Panc1 (cell line): Measurements from ENCODE around the gene SMARCB1. TPM values are rescaled to one million over a fixed set of nuclear protein-coding genes. Genes with fewer than 3 reads are reported as not detected.

ENCODE experiments used
- ATAC-seq: fragments of 200-7000 bp; cut with Tn5 transposase; 2 replicates; pipeline ENCODE4 v1.9.1; 2020; ENCODE audit warnings: mild to moderate bottlenecking, moderate library complexity
- BruUV-seq: library from RNA; stranded (reverse); fragments of 400-500 nt; replicated peaks from 2 replicates; lab custom pipeline; 2021; lab: Mats Ljungman, UMichigan
- CTCF ChIA-PET: fragments of 300-600 bp; sonication (Branson Sonifier 250); formaldehyde crosslinking; loops from one replicate; lab custom pipeline; 2022; ENCODE audit warnings: antibody characterized with exemption; lab: Charles Lee
- POLR2A ChIA-PET: fragments of 300-600 bp; sonication (Branson Sonifier 250); formaldehyde crosslinking; loops from one replicate; lab custom pipeline; 2022; ENCODE audit warnings: antibody characterized with exemption; lab: Charles Lee
- DNase-seq: peaks from one replicate; pipeline ENCODE4 v3.0.0-alpha.2; 2010; ENCODE audit warnings: low read depth, low spot score
- H3K27ac ChIP-seq: 2 replicates; pipeline ENCODE4 v1.5.1; 2011; ENCODE audit warnings: mild to moderate bottlenecking, low read length, inconsistent platforms
- H3K27me3 ChIP-seq: fragments of 200-500 bp; sonication (Bioruptor generic); 2 replicates; pipeline ENCODE4 v1.6.0; 2014; ENCODE audit warnings: low read length, inconsistent platforms; ENCODE audit not compliant: control insufficient read depth, insufficient read depth
- H3K36me3 ChIP-seq: fragments of 200-500 bp; sonication (Bioruptor generic); 2 replicates; pipeline ENCODE4 v1.5.1; 2014; ENCODE audit warnings: inconsistent platforms, mild to moderate bottlenecking, low read length, moderate library complexity; ENCODE audit not compliant: control insufficient read depth, insufficient read depth
- H3K4me1 ChIP-seq: 2 replicates; pipeline ENCODE4 v1.5.1; 2011; ENCODE audit warnings: inconsistent platforms, mild to moderate bottlenecking, low read length, moderate library complexity; ENCODE audit not compliant: control insufficient read depth, insufficient read depth
- H3K4me3 ChIP-seq, 2 experiments: 2 replicates each; pipeline ENCODE4 v1.5.1; 2011 to 2012; ENCODE audit warnings: low read depth in 2 of 2, low read length in 2 of 2, mild to moderate bottlenecking in 2 of 2, inconsistent platforms in 1 of 2, moderate library complexity in 1 of 2
- H3K9me3 ChIP-seq: fragments of 200-500 bp; sonication (Bioruptor generic); 2 replicates; pipeline ENCODE4 v1.5.1; 2014; ENCODE audit warnings: low read depth, mild to moderate bottlenecking, inconsistent platforms, low read length, moderate library complexity; ENCODE audit not compliant: control insufficient read depth, insufficient read depth
- POLR2AphosphoS5 ChIP-seq: IDR thresholded peaks from 2 replicates; pipeline ENCODE4 v1.6.1; 2012; ENCODE audit warnings: mild to moderate bottlenecking, low read depth, low read length, moderate library complexity
- SIN3A ChIP-seq: IDR thresholded peaks from 2 replicates; pipeline ENCODE4 v1.6.1; 2012; ENCODE audit warnings: low read depth, mild to moderate bottlenecking, low read length, moderate library complexity, borderline replicate concordance; ENCODE audit not compliant: insufficient read depth
- TCF7L2 ChIP-seq: IDR thresholded peaks from 2 replicates; pipeline ENCODE4 v1.6.1; 2011; ENCODE audit warnings: mild to moderate bottlenecking, low read depth, low read length, inconsistent platforms
- in situ Hi-C: cut with HindIII; loops from 2 replicates; pipeline ENCODE4 v1.10.0; 2016; ENCODE audit warnings: low sequenced_read_pairs, low pct_unique_long_range_greater_than_20kb
- intact Hi-C: fragments of 100-400 bp; cut with micrococcal nuclease; formaldehyde crosslinking; loops from one replicate; pipeline ENCODE4 v1.10.0; 2022; ENCODE audit not compliant: unreplicated experiment
- total RNA-seq: library from RNA; stranded (reverse); gene quantifications from one replicate; pipeline ENCODE4 v1.2.1, GENCODE V29; 2021; ENCODE audit not compliant: unreplicated experiment
- TF ChIP-seq, protein P1 (sequence below), 2 experiments: IDR thresholded peaks; 2 replicates each; pipeline ENCODE4 v1.6.1; 2011 to 2012; ENCODE audit warnings: low read depth in 2 of 2, control low read depth in 1 of 2, low read length in 1 of 2, mild to moderate bottlenecking in 1 of 2, moderate library complexity in 1 of 2; ENCODE audit not compliant: insufficient read depth in 1 of 2
- TF ChIP-seq, protein P2 (sequence below): fragments of 450-650 bp; IDR thresholded peaks from 2 replicates; pipeline ENCODE4 v1.5.1; 2017; ENCODE audit warnings: mild to moderate bottlenecking

Gene SMARCB1
- total RNA-seq, 1 experiment from 2014 or later = 70.2 TPM

DNA sequence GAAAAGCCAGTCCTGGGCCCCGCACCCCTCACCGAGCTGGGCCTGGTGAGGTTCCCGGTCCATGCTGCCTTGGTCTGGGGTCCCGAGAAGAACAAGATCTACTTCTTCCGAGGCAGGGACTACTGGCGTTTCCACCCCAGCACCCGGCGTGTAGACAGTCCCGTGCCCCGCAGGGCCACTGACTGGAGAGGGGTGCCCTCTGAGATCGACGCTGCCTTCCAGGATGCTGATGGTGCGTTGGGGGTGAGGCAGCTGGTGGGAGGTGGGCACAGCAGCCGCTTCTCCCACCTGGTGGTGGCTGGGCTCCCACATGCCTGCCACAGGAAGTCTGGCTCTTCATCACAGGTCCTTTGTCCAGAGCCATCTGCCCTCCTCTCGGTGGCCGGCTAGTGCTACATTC is 4.5 kb upstream of the SMARCB1 start:
- H3K9me3 ChIP-seq = no peaks in the 10 kb centered on the region
- no peak overlapping the region for H3K27ac ChIP-seq
- ChIA-PET POLR2A (no interaction called here), CTCF (no interaction called here)
- H3K36me3 ChIP-seq = no peaks in the 10 kb centered on the region
- ATAC-seq (no peak), DNase-seq (no peak)
- no peak overlapping the region for H3K4me3 ChIP-seq
- intact Hi-C loops (no loop called here), in situ Hi-C loops (no loop called here)
- TF ChIP-seq, protein P1, sequence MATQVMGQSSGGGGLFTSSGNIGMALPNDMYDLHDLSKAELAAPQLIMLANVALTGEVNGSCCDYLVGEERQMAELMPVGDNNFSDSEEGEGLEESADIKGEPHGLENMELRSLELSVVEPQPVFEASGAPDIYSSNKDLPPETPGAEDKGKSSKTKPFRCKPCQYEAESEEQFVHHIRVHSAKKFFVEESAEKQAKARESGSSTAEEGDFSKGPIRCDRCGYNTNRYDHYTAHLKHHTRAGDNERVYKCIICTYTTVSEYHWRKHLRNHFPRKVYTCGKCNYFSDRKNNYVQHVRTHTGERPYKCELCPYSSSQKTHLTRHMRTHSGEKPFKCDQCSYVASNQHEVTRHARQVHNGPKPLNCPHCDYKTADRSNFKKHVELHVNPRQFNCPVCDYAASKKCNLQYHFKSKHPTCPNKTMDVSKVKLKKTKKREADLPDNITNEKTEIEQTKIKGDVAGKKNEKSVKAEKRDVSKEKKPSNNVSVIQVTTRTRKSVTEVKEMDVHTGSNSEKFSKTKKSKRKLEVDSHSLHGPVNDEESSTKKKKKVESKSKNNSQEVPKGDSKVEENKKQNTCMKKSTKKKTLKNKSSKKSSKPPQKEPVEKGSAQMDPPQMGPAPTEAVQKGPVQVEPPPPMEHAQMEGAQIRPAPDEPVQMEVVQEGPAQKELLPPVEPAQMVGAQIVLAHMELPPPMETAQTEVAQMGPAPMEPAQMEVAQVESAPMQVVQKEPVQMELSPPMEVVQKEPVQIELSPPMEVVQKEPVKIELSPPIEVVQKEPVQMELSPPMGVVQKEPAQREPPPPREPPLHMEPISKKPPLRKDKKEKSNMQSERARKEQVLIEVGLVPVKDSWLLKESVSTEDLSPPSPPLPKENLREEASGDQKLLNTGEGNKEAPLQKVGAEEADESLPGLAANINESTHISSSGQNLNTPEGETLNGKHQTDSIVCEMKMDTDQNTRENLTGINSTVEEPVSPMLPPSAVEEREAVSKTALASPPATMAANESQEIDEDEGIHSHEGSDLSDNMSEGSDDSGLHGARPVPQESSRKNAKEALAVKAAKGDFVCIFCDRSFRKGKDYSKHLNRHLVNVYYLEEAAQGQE (IDR thresholded peaks at IDR 0.05; ENCODE audit: insufficient read depth in 1 of 2, low read depth in 2 of 2, low read length in 1 of 2) = no peak
- TF ChIP-seq TCF7L2 (no peak), SIN3A (no peak), POLR2AphosphoS5 (no peak)
- H3K27me3 ChIP-seq = no peaks in the 10 kb centered on the region
- no TSS peak for BruUV-seq
- H3K4me1 ChIP-seq = peaks cover 10% of the 10 kb centered on the region

DNA sequence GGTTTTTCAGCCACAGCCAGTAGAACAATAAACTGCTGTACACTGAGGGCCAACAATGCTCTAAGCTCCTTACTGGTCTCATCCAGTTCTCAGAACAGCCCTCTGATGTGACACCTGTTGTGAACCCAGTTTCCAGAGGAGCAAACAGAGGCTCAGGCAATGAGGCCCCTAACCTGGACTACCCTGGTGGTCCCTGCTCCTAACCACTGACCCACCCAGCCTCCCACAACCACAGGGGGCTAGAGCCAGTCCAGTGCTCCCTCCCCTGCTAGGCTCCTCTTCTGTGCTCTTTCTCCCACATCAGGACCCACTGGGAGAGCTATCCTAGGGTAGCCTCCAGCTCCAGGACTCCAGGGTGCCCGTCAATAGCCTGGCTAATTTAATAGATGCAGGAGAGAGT is 4.1 kb upstream of the SMARCB1 start:
- POLR2A ChIA-PET = no interaction called here
- Histone ChIP-seq H3K9me3 (no peaks in the 10 kb centered on the region), H3K4me1 (peaks cover 10% of the 10 kb centered on the region), H3K27me3 (no peaks in the 10 kb centered on the region), H3K4me3 (no peak overlapping the region), H3K27ac (no peak overlapping the region), H3K36me3 (no peaks in the 10 kb centered on the region)
- TF ChIP-seq, protein P1 (IDR thresholded peaks at IDR 0.05; ENCODE audit: insufficient read depth in 1 of 2, low read depth in 2 of 2, low read length in 1 of 2) = no peak
- TF ChIP-seq POLR2AphosphoS5 (no peak), TCF7L2 (no peak), SIN3A (no peak)
- TF ChIP-seq, protein P2, sequence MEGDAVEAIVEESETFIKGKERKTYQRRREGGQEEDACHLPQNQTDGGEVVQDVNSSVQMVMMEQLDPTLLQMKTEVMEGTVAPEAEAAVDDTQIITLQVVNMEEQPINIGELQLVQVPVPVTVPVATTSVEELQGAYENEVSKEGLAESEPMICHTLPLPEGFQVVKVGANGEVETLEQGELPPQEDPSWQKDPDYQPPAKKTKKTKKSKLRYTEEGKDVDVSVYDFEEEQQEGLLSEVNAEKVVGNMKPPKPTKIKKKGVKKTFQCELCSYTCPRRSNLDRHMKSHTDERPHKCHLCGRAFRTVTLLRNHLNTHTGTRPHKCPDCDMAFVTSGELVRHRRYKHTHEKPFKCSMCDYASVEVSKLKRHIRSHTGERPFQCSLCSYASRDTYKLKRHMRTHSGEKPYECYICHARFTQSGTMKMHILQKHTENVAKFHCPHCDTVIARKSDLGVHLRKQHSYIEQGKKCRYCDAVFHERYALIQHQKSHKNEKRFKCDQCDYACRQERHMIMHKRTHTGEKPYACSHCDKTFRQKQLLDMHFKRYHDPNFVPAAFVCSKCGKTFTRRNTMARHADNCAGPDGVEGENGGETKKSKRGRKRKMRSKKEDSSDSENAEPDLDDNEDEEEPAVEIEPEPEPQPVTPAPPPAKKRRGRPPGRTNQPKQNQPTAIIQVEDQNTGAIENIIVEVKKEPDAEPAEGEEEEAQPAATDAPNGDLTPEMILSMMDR = no peak
- no peak for DNase-seq
- in situ Hi-C loops (no loop called here), intact Hi-C loops (no loop called here)
- ATAC-seq = no peak
- no TSS peak for BruUV-seq
- CTCF ChIA-PET = no interaction called here
